HG03342 (cell line): ENCODE measurements around the gene ZBTB4.

Experiments
- ATAC-seq: cut with Tn5 transposase; IDR thresholded peaks from one replicate; pipeline ENCODE4 v1.9.1; 2021; ENCODE audit warnings: mild to moderate bottlenecking, moderate library complexity; ENCODE audit not compliant: unreplicated experiment

ZBTB4 gene

GRCh38 chr17:7425316-7425715, 54.1 kb downstream of the ZBTB4 start, which contains the start of gene SPEM2:
TSS of gene SPEM2 (plus strand) at chr17:7425616. CDS start at chr17:7425689, 73 bp downstream.
- ATAC-seq, result no peak

GRCh38 chr17:7423679-7424078, 55.8 kb downstream of the ZBTB4 start:
- no peak for ATAC-seq

GRCh38 chr17:7421186-7421585, 58.2 kb downstream of the ZBTB4 start:
- ATAC-seq, result no peak

GRCh38 chr17:7419819-7420610, 59.4 kb downstream of the ZBTB4 start, which contains the start of gene SPEM1:
TSS of gene SPEM1 (plus strand) at chr17:7420324. CDS start at chr17:7420385, 61 bp downstream.
- ATAC-seq, result no peak

GRCh38 chr17:7418472-7419152, 60.8 kb downstream of the ZBTB4 start:
- no peak for ATAC-seq

GRCh38 chr17:7417056-7417655, 62.3 kb downstream of the ZBTB4 start:
- no peak for ATAC-seq

GRCh38 chr17:7416323-7416722, 63.1 kb downstream of the ZBTB4 start:
- ATAC-seq, result no peak

- ATAC-seq, result no peak
Observed at GRCh38 chr17:7415784-7416183, 63.6 kb downstream of the ZBTB4 start.

- ATAC-seq, result no peak
Observed at GRCh38 chr17:7414837-7415236, 64.6 kb downstream of the ZBTB4 start.

- no peak for ATAC-seq
Observed at GRCh38 chr17:7413346-7413985, 66.0 kb downstream of the ZBTB4 start.

GRCh38 chr17:7411427-7411750, 68.0 kb downstream of the ZBTB4 start:
- ATAC-seq, result no peak

- no peak for ATAC-seq
Observed at GRCh38 chr17:7410634-7411426, 68.6 kb downstream of the ZBTB4 start.

GRCh38 chr17:7409716-7410115, 69.7 kb downstream of the ZBTB4 start:
- ATAC-seq, result no peak
